ENCODE results near the gene IQCH.

IQCH gene

DNA sequence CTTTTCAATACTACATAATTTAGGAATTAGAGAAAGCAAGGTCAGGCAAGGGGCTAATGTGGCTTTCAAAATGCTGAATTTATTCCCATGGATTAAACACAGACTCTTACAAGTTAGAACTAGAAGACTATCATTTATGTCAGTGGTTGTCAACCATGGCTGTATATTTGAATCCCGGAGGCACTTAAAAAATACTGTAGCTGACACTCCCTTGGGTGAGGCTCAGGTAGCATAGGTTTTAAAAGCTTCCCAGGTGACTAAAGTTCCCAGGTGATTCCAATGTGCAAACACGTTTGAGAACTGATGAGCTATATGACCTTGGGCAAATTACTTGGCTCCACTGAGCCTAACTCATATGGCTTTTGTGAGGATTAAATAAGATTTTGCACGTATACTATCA, 29.7 kb upstream of the IQCH start:
- Histone ChIP-seq H4K20me1 (ENCODE audit: control insufficient read depth, insufficient read depth, low read depth, low read length) (no peaks in the 10 kb centered on the region), H3K4me2 (ENCODE audit: low read length) (no peak overlapping the region), H3K4me3 (ENCODE audit: low read length) (no peak overlapping the region), H3K36me3 (ENCODE audit: control insufficient read depth, low read length) (peaks cover 31% of the 10 kb centered on the region; the same call in 1 of the 2 replicates), H3K27ac (ENCODE audit: low read depth, low read length) (no peak overlapping the region), H3K4me1 (ENCODE audit: control insufficient read depth, low read length) (peaks cover 23% of the 10 kb centered on the region), H3K79me2 (ENCODE audit: control insufficient read depth, low read length) (no peaks in the 10 kb centered on the region), H3K9me3 (ENCODE audit: control insufficient read depth, insufficient read depth, low read length) (no peaks in the 10 kb centered on the region), H3K9me2 (replicated peaks; ENCODE audit: control insufficient read depth, low read length) (no peaks in the 10 kb centered on the region), H3F3A (ENCODE audit: control insufficient read depth, insufficient read depth) (no peaks in the 10 kb centered on the region), H3K27me3 (ENCODE audit: control insufficient read depth, low read length) (no peaks in the 10 kb centered on the region)
- TF ChIP-seq EZH2phosphoT487 (IDR thresholded peaks at IDR 0.05; ENCODE audit: borderline replicate concordance, low read length), result no peak

DNA sequence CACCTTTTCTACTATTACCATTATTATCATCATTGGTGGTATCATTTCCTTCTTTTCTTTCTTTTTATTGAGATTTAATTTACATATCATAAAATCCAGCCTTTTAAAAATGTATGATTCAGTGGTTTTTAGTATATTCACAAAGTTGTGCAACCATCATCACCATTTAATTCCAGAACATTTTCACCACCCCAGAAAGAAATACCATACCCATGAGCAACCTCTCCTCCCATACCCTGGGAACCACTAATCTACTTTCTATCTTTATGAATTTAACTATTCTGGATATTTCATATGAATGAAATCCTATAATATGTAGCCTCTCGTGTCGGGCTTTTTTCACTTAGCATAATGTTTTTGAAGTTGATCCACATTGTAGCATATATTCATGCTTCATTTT, 29.2 kb upstream of the IQCH start:
- peaks cover 23% of the 10 kb centered on the region for H3K4me1 ChIP-seq (ENCODE audit: control insufficient read depth, low read length)
- H3K4me2 ChIP-seq (ENCODE audit: low read length), result no peak overlapping the region
- H3K9me3 ChIP-seq (ENCODE audit: control insufficient read depth, insufficient read depth, low read length), result no peaks in the 10 kb centered on the region
- no peaks in the 10 kb centered on the region for H3K79me2 ChIP-seq (ENCODE audit: control insufficient read depth, low read length)
- H4K20me1 ChIP-seq (ENCODE audit: control insufficient read depth, insufficient read depth, low read depth, low read length), result no peaks in the 10 kb centered on the region
- H3K36me3 ChIP-seq (ENCODE audit: control insufficient read depth, low read length), result peaks cover 32% of the 10 kb centered on the region; the same call in 1 of the 2 replicates
- H3F3A ChIP-seq (ENCODE audit: control insufficient read depth, insufficient read depth), result no peaks in the 10 kb centered on the region
- H3K27me3 ChIP-seq (ENCODE audit: control insufficient read depth, low read length), result no peaks in the 10 kb centered on the region
- no peaks in the 10 kb centered on the region for H3K9me2 ChIP-seq (replicated peaks; ENCODE audit: control insufficient read depth, low read length)
- no peak overlapping the region for H3K4me3 ChIP-seq (ENCODE audit: low read length)
- no peak overlapping the region for H3K27ac ChIP-seq (ENCODE audit: low read depth, low read length)
- TF ChIP-seq, protein P1, sequence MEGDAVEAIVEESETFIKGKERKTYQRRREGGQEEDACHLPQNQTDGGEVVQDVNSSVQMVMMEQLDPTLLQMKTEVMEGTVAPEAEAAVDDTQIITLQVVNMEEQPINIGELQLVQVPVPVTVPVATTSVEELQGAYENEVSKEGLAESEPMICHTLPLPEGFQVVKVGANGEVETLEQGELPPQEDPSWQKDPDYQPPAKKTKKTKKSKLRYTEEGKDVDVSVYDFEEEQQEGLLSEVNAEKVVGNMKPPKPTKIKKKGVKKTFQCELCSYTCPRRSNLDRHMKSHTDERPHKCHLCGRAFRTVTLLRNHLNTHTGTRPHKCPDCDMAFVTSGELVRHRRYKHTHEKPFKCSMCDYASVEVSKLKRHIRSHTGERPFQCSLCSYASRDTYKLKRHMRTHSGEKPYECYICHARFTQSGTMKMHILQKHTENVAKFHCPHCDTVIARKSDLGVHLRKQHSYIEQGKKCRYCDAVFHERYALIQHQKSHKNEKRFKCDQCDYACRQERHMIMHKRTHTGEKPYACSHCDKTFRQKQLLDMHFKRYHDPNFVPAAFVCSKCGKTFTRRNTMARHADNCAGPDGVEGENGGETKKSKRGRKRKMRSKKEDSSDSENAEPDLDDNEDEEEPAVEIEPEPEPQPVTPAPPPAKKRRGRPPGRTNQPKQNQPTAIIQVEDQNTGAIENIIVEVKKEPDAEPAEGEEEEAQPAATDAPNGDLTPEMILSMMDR (IDR thresholded peaks at IDR 0.05; ENCODE audit: low read depth, low read length, poor library complexity, severe bottlenecking), result no peak
- no peak for TF ChIP-seq EZH2phosphoT487 (IDR thresholded peaks at IDR 0.05; ENCODE audit: borderline replicate concordance, low read length)

DNA sequence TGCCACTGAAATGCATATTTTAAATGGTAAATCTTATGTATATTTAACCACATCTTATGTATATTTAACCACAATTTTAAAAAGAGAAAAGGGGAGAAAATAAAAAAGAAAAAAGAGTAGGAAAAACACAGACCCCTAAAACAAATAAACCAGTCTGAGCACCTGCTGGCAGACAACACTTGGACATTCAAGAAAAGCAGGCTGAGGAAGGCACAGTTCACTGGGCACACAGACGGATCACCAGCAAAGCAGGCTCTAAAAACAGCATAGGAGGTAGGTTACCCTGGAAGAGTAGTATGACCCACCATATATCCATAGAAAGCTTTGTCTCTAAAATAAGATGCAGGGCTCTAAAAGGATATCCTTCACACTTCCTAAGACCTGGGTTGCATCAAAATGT, 27.2 kb upstream of the IQCH start:
- Histone ChIP-seq H3K4me2 (ENCODE audit: low read length) (no peak overlapping the region), H3K9me2 (replicated peaks; ENCODE audit: control insufficient read depth, low read length) (no peaks in the 10 kb centered on the region), H4K20me1 (ENCODE audit: control insufficient read depth, insufficient read depth, low read depth, low read length) (no peaks in the 10 kb centered on the region), H3K4me3 (ENCODE audit: low read length) (no peak overlapping the region), H3K27me3 (ENCODE audit: control insufficient read depth, low read length) (no peaks in the 10 kb centered on the region), H3K36me3 (ENCODE audit: control insufficient read depth, low read length) (peaks cover 44% of the 10 kb centered on the region), H3K4me1 (ENCODE audit: control insufficient read depth, low read length) (peaks cover 23% of the 10 kb centered on the region), H3K27ac (ENCODE audit: low read depth, low read length) (no peak overlapping the region), H3K9me3 (ENCODE audit: control insufficient read depth, insufficient read depth, low read length) (no peaks in the 10 kb centered on the region), H3F3A (ENCODE audit: control insufficient read depth, insufficient read depth) (no peaks in the 10 kb centered on the region), H3K79me2 (ENCODE audit: control insufficient read depth, low read length) (no peaks in the 10 kb centered on the region)
- no peak for TF ChIP-seq EZH2phosphoT487 (IDR thresholded peaks at IDR 0.05; ENCODE audit: borderline replicate concordance, low read length)
- TF ChIP-seq, protein P1 (IDR thresholded peaks at IDR 0.05; ENCODE audit: low read depth, low read length, poor library complexity, severe bottlenecking), result no peak

DNA sequence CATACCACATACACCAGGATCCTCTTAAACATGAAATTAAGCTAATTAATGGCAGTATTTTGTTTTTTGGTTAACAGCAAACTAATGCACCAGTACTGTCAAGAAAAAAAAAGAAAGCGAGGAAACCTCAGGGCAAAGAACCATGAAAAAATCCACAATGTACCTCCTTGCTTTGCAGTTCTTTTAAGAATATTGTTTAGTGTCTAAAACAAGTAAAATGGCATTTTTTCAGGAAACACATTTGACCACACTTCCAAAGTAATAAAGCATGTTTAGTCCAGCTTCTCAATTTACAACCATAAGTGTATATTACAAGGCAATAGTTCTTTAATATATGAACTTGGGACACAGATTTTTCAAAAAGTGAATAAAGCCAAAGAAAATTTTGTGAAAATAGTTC, 26.7 kb upstream of the IQCH start:
- Histone ChIP-seq H4K20me1 (ENCODE audit: control insufficient read depth, insufficient read depth, low read depth, low read length) (no peaks in the 10 kb centered on the region), H3K9me2 (replicated peaks; ENCODE audit: control insufficient read depth, low read length) (no peaks in the 10 kb centered on the region), H3K9me3 (ENCODE audit: control insufficient read depth, insufficient read depth, low read length) (no peaks in the 10 kb centered on the region), H3K36me3 (ENCODE audit: control insufficient read depth, low read length) (peaks cover 49% of the 10 kb centered on the region), H3K4me2 (ENCODE audit: low read length) (no peak overlapping the region), H3K27ac (ENCODE audit: low read depth, low read length) (no peak overlapping the region), H3K79me2 (ENCODE audit: control insufficient read depth, low read length) (no peaks in the 10 kb centered on the region), H3F3A (ENCODE audit: control insufficient read depth, insufficient read depth) (no peaks in the 10 kb centered on the region), H3K4me1 (ENCODE audit: control insufficient read depth, low read length) (peaks cover 23% of the 10 kb centered on the region), H3K4me3 (ENCODE audit: low read length) (no peak overlapping the region), H3K27me3 (ENCODE audit: control insufficient read depth, low read length) (no peaks in the 10 kb centered on the region)
- TF ChIP-seq EZH2phosphoT487 (IDR thresholded peaks at IDR 0.05; ENCODE audit: borderline replicate concordance, low read length), result no peak
- TF ChIP-seq, protein P1 (IDR thresholded peaks at IDR 0.05; ENCODE audit: low read depth, low read length, poor library complexity, severe bottlenecking), result no peak

Data from DOHH2 (cell line).